Liver (tissue), 9 donors: ENCODE data around the gene TPGS1. TPM values are rescaled to one million over a fixed set of nuclear protein-coding genes. Genes with fewer than 3 reads are reported as not detected.

Source experiments
- DNase-seq: peaks from one replicate; pipeline ENCODE4 v3.0.0-alpha.2; 2017; ENCODE audit warnings: low spot score
- H3K27ac ChIP-seq, 2 donors: one replicate each; pipeline ENCODE4 v1.7.0; 2013; ENCODE audit warnings: inconsistent platforms in 2 of 2, low read length in 2 of 2, control low read depth in 1 of 2, low read depth in 1 of 2, mild to moderate bottlenecking in 1 of 2
- H3K27me3 ChIP-seq, 4 donors: one replicate each; pipeline versions ENCODE4 v1.6.1 to v1.7.0; 2013; ENCODE audit warnings: low read length in 3 of 4, inconsistent platforms in 1 of 4, mild to moderate bottlenecking in 1 of 4, moderate library complexity in 1 of 4; ENCODE audit not compliant: control insufficient read depth in 4 of 4, insufficient read depth in 4 of 4
- H3K36me3 ChIP-seq, 4 donors: one replicate each; pipeline versions ENCODE4 v1.6.1 to v1.7.0; 2013; ENCODE audit warnings: low read length in 3 of 4, mild to moderate bottlenecking in 3 of 4, low read depth in 1 of 4, moderate library complexity in 1 of 4; ENCODE audit not compliant: control insufficient read depth in 4 of 4, insufficient read depth in 3 of 4
- H3K4me1 ChIP-seq, 4 donors: one replicate each; pipeline versions ENCODE4 v1.6.1 to v1.7.0; 2013; ENCODE audit warnings: low read length in 3 of 4, mild to moderate bottlenecking in 3 of 4, moderate library complexity in 1 of 4; ENCODE audit not compliant: control insufficient read depth in 4 of 4, insufficient read depth in 4 of 4
- H3K4me3 ChIP-seq, 3 donors: one replicate each; pipeline versions ENCODE4 v1.6.1 to v1.7.0; 2013; ENCODE audit warnings: low read length in 3 of 3, control low read depth in 1 of 3, low read depth in 1 of 3, mild to moderate bottlenecking in 1 of 3
- H3K9ac ChIP-seq, 2 donors: one replicate each; pipeline ENCODE4 v1.7.0; 2013; ENCODE audit warnings: low read length in 2 of 2, mild to moderate bottlenecking in 2 of 2, moderate library complexity in 2 of 2, control low read depth in 1 of 2, low read depth in 1 of 2
- H3K9me3 ChIP-seq, 4 donors: one replicate each; pipeline versions ENCODE4 v1.6.1 to v1.7.0; 2013; ENCODE audit warnings: low read length in 3 of 4; ENCODE audit not compliant: control insufficient read depth in 4 of 4
- ATF3 ChIP-seq: IDR thresholded peaks from 2 replicates; pipeline ENCODE4 v1.6.1; 2016; ENCODE audit warnings: antibody characterized with exemption
- CTCF ChIP-seq: fragments of 150-350 bp; IDR thresholded peaks from 2 replicates; pipeline ENCODE4 v1.5.1; 2017; ENCODE audit warnings: improper control_type of control experiment, low read depth, low read length; ENCODE audit not compliant: missing input control
- EGR1 ChIP-seq, 2 donors: IDR thresholded peaks; 2 replicates each; pipeline ENCODE4 v1.6.1; 2016 to 2018; ENCODE audit warnings: antibody characterized with exemption in 2 of 2, low read depth in 2 of 2
- FOXA1 ChIP-seq: IDR thresholded peaks from 2 replicates; pipeline ENCODE4 v1.6.1; 2016; ENCODE audit warnings: antibody characterized with exemption
- FOXA2 ChIP-seq: IDR thresholded peaks from 2 replicates; pipeline ENCODE4 v1.6.1; 2016; ENCODE audit warnings: antibody characterized with exemption
- GABPA ChIP-seq, 2 donors: IDR thresholded peaks in 1 of 2; conservative IDR thresholded peaks in 1 of 2; 2 replicates each; pipeline ENCODE4 v1.6.1; 2016; ENCODE audit warnings: antibody characterized with exemption in 2 of 2, mild to moderate bottlenecking in 1 of 2, moderate library complexity in 1 of 2
- HNF4A ChIP-seq, 2 donors: conservative IDR thresholded peaks; 2 replicates each; pipeline ENCODE4 v1.6.1; 2016; ENCODE audit warnings: antibody characterized with exemption in 2 of 2, mild to moderate bottlenecking in 2 of 2
- HNF4G ChIP-seq: IDR thresholded peaks from 2 replicates; pipeline ENCODE4 v1.6.1; 2016; ENCODE audit warnings: antibody characterized with exemption
- JUND ChIP-seq, 2 donors: IDR thresholded peaks; 2 replicates each; pipeline ENCODE4 v1.6.1; 2016; ENCODE audit warnings: antibody characterized with exemption in 2 of 2
- NR2F2 ChIP-seq: IDR thresholded peaks from 2 replicates; pipeline ENCODE4 v1.6.1; 2016; ENCODE audit warnings: antibody characterized with exemption
- RAD21 ChIP-seq, 2 donors: IDR thresholded peaks; 2 replicates each; pipeline ENCODE4 v1.6.1; 2016; ENCODE audit warnings: antibody characterized with exemption in 2 of 2, mild to moderate bottlenecking in 2 of 2
- RXRA ChIP-seq, 2 donors: IDR thresholded peaks; 2 replicates each; pipeline ENCODE4 v1.6.1; 2017 to 2018; ENCODE audit warnings: antibody characterized with exemption in 2 of 2, mild to moderate bottlenecking in 1 of 2
- SP1 ChIP-seq: IDR thresholded peaks from 2 replicates; pipeline ENCODE4 v1.6.1; 2018; ENCODE audit warnings: antibody characterized with exemption, mild to moderate bottlenecking
- TAF1 ChIP-seq: conservative IDR thresholded peaks from 2 replicates; pipeline ENCODE4 v1.6.1; 2016; ENCODE audit warnings: antibody characterized with exemption, mild to moderate bottlenecking
- ZBTB33 ChIP-seq: IDR thresholded peaks from 2 replicates; pipeline ENCODE4 v1.6.1; 2016; ENCODE audit warnings: antibody characterized with exemption
- WGBS: extraction: QIAGEN DNeasy Blood & Tissue Kit; methylation state at CpG from one replicate; pipeline ENCODE4 v1.1.7; 2013; 5-methylcytosine and 5-hydroxymethylcytosine counted together
- polyA plus RNA-seq, 2 donors: library from polyadenylated mRNA; stranded (reverse) in 1 of 2; unstranded in 1 of 2; fragments of 200-250 nt in 1 of 2; fragments of >200 nt in 1 of 2; fragmentation: Nextera tagmentation in 1 of 2; extraction: Ambion mirVana in 1 of 2; gene quantifications; one replicate each; pipeline versions ENCODE4 v1.2.1 to v1.2.3, GENCODE V29; 2013 to 2015
- total RNA-seq, 2 donors: library from RNA; depleted of rRNA; stranded (reverse); fragments of >200 nt; gene quantifications; one replicate each; pipeline ENCODE4 v1.2.3, GENCODE V29; 2014
- donor health status: healthy.
- donor health status: healthy.
- donor health status: healthy.
- donor health status: healthy.
- donor health status: healthy.

The TPGS1 gene
- total and polyA plus RNA-seq, 4 donors, result 1.7 to 15.5 (median 14.7) TPM

- WGBS, result 22% methylated on average over 26 of the region's 26 CpGs
- Histone ChIP-seq H3K4me3 (no peak overlapping the region), H3K9ac (no peak overlapping the region), H3K36me3 (no peaks in the 10 kb centered on the region), H3K9me3 (no peaks in the 10 kb centered on the region), H3K27me3 (peaks cover 0 to 5% (median 0%) of the 10 kb centered on the region in 4 donors), H3K27ac (no peak overlapping the region), H3K4me1 (peaks cover 0 to 7% (median 4%) of the 10 kb centered on the region in 4 donors)
- no peak for DNase-seq
- TF ChIP-seq FOXA2 (no peak), SP1 (no peak)
These were observed 8.8 kb upstream of the TPGS1 start for GRCh38 chr19:498511-498891.

- no peaks in the 10 kb centered on the region for H3K9me3 ChIP-seq
- no peak overlapping the region for H3K9ac ChIP-seq
- no peak overlapping the region for H3K27ac ChIP-seq
- 77% methylated on average over 31 of the region's 31 CpGs for WGBS
- no peaks in the 10 kb centered on the region for H3K36me3 ChIP-seq
- TF ChIP-seq NR2F2, result no peak
- no peak for TF ChIP-seq TAF1
- no peak for TF ChIP-seq RXRA (IDR thresholded peaks at IDR 0.05)
- no peak for TF ChIP-seq HNF4G
- TF ChIP-seq SP1, result no peak
- no peak for TF ChIP-seq GABPA (IDR thresholded peaks at IDR 0.05 in 1 of 2, conservative IDR thresholded peaks at IDR 0.05 in 1 of 2)
- no peak for TF ChIP-seq CTCF
- no peak for TF ChIP-seq HNF4A (conservative IDR thresholded peaks at IDR 0.05)
- no peak for TF ChIP-seq JUND (IDR thresholded peaks at IDR 0.05)
- TF ChIP-seq ATF3, result no peak
- TF ChIP-seq FOXA1, result no peak
- no peak for TF ChIP-seq RAD21 (IDR thresholded peaks at IDR 0.05)
- no peak for TF ChIP-seq EGR1 (IDR thresholded peaks at IDR 0.05; ENCODE audit: low read depth in 2 of 2)
- no peak for DNase-seq
- H3K4me1 ChIP-seq, result peaks cover 0 to 7% (median 4%) of the 10 kb centered on the region in 4 donors
- H3K27me3 ChIP-seq, result peaks cover 0 to 5% (median 0%) of the 10 kb centered on the region in 4 donors
- H3K4me3 ChIP-seq, result no peak overlapping the region
These were observed 8.2 kb upstream of the TPGS1 start for GRCh38 chr19:498977-499623.

- no peak for DNase-seq
- TF ChIP-seq HNF4G (no peak), RXRA (IDR thresholded peaks at IDR 0.05) (no peak), ATF3 (no peak), ZBTB33 (no peak), EGR1 (IDR thresholded peaks at IDR 0.05; ENCODE audit: low read depth in 2 of 2) (no peak)
- 82% methylated on average over 17 of the region's 17 CpGs for WGBS
- H3K4me3 ChIP-seq, result no peak overlapping the region
- H3K27ac ChIP-seq, result no peak overlapping the region
- peaks cover 0 to 12% (median 4%) of the 10 kb centered on the region in 4 donors for H3K4me1 ChIP-seq
- no peaks in the 10 kb centered on the region for H3K9me3 ChIP-seq
- H3K36me3 ChIP-seq, result peaks cover 0 to 1% (median 0%) of the 10 kb centered on the region in 4 donors
- H3K27me3 ChIP-seq, result peaks cover 0 to 5% (median 0%) of the 10 kb centered on the region in 4 donors
- H3K9ac ChIP-seq, result no peak overlapping the region
These were observed 5.7 kb upstream of the TPGS1 start for GRCh38 chr19:501646-502045.
